GM19023 (cell line): ENCODE data around the gene ZBTB42.
"Not testable (repeated sequence)": the region's sequence is repeated elsewhere in the genome, so short reads cannot be mapped to it uniquely, and the experiment has no call there.

ENCODE experiments used
- ATAC-seq: cut with Tn5 transposase; IDR thresholded peaks from one replicate; pipeline ENCODE4 v1.9.1; 2021; ENCODE audit warnings: mild to moderate bottlenecking, moderate library complexity; ENCODE audit not compliant: unreplicated experiment

ZBTB42 gene

GRCh38 chr14:104805941-104806624 lies 5.2 kb downstream of the ZBTB42 start:
- ATAC-seq, result no peak

DNA sequence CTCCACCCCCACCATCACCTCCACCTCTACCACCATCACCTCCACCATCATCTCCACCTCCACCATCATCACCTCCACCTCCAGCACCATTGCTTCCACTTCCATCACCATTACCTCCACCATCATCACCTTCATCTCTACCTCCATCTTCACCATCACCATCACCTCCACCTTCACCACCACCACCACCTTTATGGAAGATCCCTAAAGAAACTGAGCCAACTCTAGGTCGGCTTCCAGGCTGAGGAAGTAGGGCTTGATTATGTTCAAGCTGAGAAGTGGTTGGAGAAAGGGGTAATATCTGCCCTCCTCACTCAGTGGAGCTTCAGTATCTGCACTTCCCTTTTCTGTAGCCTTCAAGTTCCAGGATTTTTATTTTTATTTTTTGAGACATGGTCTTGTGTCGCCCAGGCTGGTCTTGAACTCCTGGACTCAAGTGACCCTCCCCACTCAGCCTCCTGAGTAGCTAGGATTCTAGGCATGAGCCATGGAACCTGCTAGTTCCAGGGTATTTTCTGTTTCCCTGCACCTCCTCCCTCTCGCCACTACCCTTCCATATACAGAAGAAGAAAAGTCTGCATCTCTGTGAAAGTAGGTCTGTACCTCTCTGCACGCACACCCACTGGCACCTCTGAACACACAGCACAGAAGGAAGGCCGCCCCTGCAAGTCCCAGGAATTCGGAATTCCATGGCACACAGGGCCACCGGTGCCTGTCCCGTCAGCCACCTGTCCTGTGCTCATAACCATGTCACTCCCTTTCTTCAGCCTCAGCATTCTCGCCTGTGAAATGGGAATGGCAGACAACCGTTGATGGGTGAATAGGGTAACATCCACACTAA lies 5.9 kb downstream of the ZBTB42 start:
- ATAC-seq, result no peak

GRCh38 chr14:104808456-104808855 lies 7.6 kb downstream of the ZBTB42 start:
- no peak for ATAC-seq

DNA sequence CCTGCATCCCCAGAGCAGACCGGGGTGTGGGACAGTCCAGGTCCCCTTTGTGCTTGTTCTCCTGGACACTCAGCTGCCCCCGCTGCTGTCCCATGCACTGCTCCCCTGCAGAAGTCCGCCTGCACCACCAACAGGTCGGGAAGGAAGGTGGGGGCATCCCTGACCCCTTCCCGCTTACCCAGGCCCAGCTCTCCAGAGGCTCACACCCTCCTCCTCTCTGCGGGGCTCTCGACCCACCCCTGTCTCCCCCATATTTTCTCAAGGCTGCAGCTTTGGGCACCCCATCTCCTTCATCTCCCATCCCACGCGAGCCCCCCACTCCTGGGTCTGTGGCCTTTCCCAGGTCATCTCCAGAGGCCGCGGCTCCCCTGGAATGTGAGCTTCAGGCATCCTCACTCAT lies 9.4 kb downstream of the ZBTB42 start:
- no peak for ATAC-seq

DNA sequence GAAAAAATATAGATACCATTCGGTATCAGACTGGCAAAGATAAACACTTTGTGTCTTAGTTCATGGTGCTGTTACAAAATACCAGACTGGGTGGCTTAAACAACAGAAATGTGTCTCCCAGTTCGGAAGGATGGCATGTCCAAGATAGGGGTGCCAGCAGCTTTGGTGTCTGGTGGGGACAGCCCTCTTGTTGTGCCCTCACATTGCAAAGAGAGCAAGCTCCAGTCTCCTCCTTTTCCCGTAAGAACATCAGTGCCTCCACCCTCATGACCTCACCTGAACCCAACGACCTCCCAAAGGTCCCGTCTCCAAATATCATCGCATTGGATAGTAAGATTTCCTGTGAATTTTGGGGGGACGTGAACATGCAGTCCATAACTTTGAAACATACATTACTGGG lies 12.4 kb downstream of the ZBTB42 start:
- no peak for ATAC-seq

DNA sequence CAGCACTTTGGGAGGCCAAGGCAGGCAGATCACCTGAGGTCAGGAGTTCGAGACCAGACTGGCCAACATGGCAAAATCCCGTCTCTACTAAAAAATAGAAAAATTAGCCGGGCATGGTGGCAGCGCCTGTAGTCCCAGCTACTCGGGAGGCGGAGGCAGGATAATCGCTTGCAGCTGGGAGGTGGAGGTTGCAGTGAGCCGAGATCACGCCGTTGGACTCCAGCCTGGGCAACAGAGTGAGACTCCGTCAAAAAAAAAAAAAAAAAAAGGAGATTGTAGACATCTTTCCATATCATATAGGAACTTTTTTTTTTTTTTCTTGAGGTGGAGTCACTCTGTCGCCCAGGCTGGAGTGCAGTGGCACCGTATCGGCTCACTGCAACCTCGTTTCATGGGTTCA lies 13.8 kb downstream of the ZBTB42 start:
- not testable (repeated sequence) for ATAC-seq

DNA sequence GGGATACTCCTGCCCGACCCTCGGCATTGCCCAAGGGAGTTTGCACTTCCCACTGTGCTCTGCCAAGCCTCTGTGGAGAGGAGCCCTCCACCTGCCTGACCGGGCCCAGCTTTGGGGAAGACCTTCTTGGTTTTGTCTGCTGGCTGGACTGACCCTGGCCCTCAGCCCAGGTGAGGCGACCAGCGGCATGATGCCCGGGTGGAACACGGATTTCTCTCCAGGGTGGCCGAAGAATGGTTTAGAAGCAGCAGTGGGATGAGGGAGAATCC lies 15.6 kb downstream of the ZBTB42 start:
- ATAC-seq, result no peak

GRCh38 chr14:104817930-104818713 lies 17.2 kb downstream of the ZBTB42 start:
- ATAC-seq, result no peak

GRCh38 chr14:104818714-104819161 lies 17.8 kb downstream of the ZBTB42 start:
- no peak for ATAC-seq

- no peak for ATAC-seq
Observed at GRCh38 chr14:104819361-104819781, 18.5 kb downstream of the ZBTB42 start.

DNA sequence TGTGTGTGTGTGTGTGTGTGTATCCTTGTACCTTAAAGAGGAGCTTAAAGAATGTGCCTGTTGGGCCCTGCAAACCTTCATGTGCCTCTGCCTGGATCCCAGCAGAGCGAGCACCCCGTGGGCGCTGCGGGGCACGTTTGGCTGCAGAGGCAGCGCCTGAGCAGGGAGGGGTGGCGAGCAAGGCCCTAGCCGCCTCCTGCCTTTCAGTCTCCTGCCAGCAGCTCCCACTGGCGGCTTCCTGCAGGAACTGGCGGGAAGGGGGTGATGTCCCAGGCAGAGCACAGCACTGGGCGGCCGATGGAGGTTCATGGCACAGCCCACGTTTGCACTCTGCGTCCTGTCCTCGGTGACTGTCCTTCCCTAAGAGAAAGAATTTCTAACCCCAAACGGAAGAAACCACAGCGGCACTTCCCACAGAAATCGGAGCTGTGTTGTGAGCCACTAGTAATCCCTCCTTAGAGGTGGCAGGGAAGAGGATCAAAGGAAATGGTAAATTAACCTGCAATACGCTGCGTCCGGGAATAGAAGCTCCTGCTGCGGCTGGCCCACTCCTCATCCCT lies 19.8 kb downstream of the ZBTB42 start:
- no peak for ATAC-seq

DNA sequence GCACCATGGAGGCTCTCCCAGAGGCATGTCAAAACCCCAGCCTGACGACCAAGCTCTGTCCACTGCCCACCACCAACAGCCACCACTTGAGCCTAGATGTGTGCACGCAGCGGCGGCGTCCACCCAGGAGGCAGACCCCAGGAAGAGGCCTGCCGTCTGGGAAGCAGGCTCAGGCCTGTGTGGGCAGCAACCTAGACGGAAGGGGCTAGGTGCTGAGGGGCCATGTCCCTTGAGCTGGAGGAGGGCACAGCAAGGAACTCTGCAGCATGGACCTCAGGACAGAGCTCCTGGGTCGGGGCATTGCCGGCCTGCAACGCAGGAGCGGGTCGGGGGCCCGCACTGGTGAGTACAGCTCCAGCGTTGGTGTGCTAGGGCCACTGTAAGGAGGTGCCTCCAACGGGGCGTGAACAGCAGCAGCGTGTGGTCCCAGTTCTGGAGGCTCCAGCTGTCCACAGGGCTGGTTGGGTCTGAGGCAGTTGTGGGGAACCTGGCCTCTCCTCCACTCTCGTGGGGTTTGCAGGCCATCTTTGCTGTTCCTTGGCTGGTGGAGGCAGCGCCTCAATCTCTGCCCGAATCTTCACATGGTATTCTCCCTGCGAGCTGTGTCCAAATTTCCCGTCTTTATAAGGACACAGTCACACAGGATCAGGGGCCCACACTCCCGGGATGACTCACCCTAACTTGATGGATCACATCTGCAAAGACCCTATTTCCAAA lies 20.5 kb downstream of the ZBTB42 start:
- no peak for ATAC-seq

DNA sequence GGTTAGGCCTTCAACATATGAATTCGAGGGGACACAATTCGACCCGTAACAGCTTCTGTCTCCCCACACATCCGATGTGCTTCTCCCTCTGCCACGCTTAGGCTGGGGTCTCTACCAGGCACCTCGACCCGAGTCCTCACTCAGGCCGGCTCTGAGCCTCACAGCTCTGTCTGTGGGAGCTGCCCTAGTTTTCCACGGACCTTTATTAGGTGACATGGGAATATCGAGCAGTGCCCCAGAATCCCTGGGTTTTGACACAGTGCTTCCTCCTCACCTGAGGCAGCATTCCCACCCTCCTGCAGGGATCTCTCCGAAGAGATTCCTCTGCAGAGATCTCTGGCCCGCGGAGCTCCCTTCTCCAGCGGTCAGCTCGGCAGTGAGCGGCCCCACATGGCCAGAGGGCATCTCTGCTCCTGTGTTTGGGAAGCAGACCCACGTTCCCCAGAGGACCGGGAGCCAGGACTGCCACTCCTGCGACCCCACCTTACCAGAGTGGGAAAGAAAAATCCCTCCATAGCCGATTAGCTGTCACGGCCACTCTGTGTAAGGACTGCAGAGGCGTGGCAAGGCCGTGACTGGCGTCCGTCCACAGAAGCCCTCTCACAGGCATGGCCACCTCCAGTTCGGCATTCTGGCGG lies 21.2 kb downstream of the ZBTB42 start:
- no peak for ATAC-seq

GRCh38 chr14:104822821-104823615 lies 22.1 kb downstream of the ZBTB42 start:
- ATAC-seq, result no peak

DNA sequence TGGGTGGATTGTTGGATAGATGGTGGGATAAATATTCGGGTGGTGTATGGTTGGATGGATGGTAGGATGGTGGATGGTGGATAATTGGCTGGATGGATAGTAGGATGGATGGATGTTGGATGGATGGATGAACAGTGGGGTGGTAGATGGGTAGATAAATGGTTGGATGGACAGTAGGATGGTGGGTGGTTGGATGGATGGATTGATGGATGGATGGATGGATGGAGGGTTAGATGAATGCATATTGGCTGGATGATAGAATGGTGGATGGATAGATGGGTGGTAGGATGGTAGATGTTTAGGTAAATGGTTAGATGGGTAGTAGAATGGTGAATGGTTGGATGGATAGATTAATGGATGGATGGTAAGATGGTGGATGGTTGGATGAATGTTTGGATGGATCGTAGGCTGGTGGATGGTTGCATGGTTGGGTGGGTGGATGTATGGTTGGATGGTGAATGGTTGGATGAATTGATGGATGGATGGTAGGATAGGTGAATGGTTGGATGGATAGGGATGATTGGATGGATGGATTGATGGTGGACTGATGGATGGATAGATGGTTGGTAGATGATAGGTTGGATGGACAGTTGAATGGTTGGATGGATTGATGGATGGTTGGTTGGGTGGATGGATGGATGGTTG lies 23.6 kb downstream of the ZBTB42 start:
- no peak for ATAC-seq

GRCh38 chr14:104826189-104826860 lies 25.4 kb downstream of the ZBTB42 start:
- ATAC-seq, result peak; percentile 79

DNA sequence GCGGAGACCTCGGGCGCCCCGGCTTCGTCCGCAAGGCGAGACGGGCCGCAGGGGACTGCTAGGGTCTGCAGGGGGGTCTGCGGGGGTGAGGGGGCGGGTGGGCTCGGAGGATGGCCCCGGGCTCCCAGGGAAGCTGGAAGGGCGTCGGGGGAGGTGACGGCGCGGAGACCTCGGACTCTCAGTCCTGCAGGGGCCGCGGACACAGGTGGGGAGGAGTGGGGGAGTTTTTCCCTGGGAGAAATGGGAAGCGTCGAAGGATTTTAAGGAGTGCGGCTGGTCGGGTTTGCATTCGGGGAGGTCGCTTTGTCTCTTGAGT lies 25.9 kb downstream of the ZBTB42 start:
- ATAC-seq, result no peak

GRCh38 chr14:104827177-104828055 lies 26.5 kb downstream of the ZBTB42 start:
- ATAC-seq, result no peak
